ENCODE results near the gene KSR1. TPM values are rescaled to one million over a fixed set of nuclear protein-coding genes. Genes with fewer than 3 reads are reported as not detected.

The KSR1 gene
- polyA plus RNA-seq, 1 donor from 2014 or later = 9.2 TPM

DNA sequence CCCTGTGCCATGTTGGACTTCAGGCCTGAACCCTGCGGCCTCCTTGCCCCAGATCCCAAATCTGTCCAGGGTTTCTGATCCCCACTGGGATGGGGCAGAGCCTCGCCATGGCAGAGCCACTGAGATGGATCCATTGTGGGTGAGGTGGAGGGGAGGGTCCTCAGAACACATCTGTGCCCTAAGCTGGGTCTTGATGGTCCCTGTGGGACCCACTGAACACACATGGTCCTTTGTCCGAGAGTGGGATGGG is 38.0 kb upstream of the KSR1 start (continued):
- TF ChIP-seq, protein P1, sequence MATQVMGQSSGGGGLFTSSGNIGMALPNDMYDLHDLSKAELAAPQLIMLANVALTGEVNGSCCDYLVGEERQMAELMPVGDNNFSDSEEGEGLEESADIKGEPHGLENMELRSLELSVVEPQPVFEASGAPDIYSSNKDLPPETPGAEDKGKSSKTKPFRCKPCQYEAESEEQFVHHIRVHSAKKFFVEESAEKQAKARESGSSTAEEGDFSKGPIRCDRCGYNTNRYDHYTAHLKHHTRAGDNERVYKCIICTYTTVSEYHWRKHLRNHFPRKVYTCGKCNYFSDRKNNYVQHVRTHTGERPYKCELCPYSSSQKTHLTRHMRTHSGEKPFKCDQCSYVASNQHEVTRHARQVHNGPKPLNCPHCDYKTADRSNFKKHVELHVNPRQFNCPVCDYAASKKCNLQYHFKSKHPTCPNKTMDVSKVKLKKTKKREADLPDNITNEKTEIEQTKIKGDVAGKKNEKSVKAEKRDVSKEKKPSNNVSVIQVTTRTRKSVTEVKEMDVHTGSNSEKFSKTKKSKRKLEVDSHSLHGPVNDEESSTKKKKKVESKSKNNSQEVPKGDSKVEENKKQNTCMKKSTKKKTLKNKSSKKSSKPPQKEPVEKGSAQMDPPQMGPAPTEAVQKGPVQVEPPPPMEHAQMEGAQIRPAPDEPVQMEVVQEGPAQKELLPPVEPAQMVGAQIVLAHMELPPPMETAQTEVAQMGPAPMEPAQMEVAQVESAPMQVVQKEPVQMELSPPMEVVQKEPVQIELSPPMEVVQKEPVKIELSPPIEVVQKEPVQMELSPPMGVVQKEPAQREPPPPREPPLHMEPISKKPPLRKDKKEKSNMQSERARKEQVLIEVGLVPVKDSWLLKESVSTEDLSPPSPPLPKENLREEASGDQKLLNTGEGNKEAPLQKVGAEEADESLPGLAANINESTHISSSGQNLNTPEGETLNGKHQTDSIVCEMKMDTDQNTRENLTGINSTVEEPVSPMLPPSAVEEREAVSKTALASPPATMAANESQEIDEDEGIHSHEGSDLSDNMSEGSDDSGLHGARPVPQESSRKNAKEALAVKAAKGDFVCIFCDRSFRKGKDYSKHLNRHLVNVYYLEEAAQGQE (IDR thresholded peaks at IDR 0.05; ENCODE audit: borderline replicate concordance) = no peak
- TF ChIP-seq SMC3 (conservative IDR thresholded peaks at IDR 0.05; ENCODE audit: poor library complexity) (no peak), EZH2 (IDR thresholded peaks at IDR 0.05; ENCODE audit: borderline replicate concordance, insufficient read depth, low read length, poor library complexity, severe bottlenecking) (no peak)

DNA sequence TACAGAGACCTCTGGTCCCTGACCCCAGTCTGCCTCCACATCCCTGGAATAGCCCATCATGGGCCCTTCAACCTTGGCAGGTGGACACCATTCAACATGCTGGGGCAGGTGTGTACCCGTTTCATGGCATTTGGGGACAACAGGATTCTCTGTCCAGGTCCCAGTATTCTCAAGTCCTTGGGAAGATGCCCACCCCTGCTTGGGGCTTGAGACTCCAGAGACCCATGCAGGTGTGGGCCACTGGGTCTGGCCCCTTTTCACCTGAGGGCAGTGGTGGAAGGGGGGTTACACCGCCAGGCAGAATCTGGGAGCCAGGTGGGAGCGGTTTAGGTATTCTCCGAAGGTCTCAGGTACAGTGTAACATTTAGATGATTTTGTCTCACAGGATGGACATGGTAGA is 37.1 kb upstream of the KSR1 start:
- Histone ChIP-seq H3F3A (ENCODE audit: insufficient read depth, low read length, poor library complexity, severe bottlenecking) (no peaks in the 10 kb centered on the region), H4K20me1 (ENCODE audit: insufficient read depth) (no peaks in the 10 kb centered on the region), H3K4me3 (ENCODE audit: low read length) (no peak overlapping the region), H3K9ac (ENCODE audit: low read length) (no peak overlapping the region), H3K9me2 (ENCODE audit: insufficient read depth, low read length) (no peaks in the 10 kb centered on the region), H3K27ac (ENCODE audit: low read length) (no peak overlapping the region), H3K27me3 (ENCODE audit: insufficient read depth, low read depth, low read length) (no peaks in the 10 kb centered on the region), H3K36me3 (ENCODE audit: insufficient read depth, low read length) (no peaks in the 10 kb centered on the region), H3K4me2 (ENCODE audit: low read length) (no peak overlapping the region), H3K79me2 (replicated peaks; ENCODE audit: insufficient read depth, low read length) (no peaks in the 10 kb centered on the region), H3K9me3 (ENCODE audit: low read length) (no peaks in the 10 kb centered on the region), H2AFZ (ENCODE audit: low read depth, low read length) (no peak overlapping the region)
- TF ChIP-seq EZH2 (IDR thresholded peaks at IDR 0.05; ENCODE audit: borderline replicate concordance, insufficient read depth, low read length, poor library complexity, severe bottlenecking) (no peak), SMC3 (conservative IDR thresholded peaks at IDR 0.05; ENCODE audit: poor library complexity) (no peak), RAD21 (conservative IDR thresholded peaks at IDR 0.05) (no peak), TAF1 (IDR thresholded peaks at IDR 0.05; ENCODE audit: low read depth) (no peak), POLR2AphosphoS5 (IDR thresholded peaks at IDR 0.05) (no peak), EP300 (conservative IDR thresholded peaks at IDR 0.05; ENCODE audit: poor library complexity, severe bottlenecking) (no peak), MXI1 (conservative IDR thresholded peaks at IDR 0.05; ENCODE audit: poor library complexity, severe bottlenecking) (no peak)
- TF ChIP-seq, protein P1 (IDR thresholded peaks at IDR 0.05; ENCODE audit: borderline replicate concordance) = no peak
- TF ChIP-seq, protein P2, sequence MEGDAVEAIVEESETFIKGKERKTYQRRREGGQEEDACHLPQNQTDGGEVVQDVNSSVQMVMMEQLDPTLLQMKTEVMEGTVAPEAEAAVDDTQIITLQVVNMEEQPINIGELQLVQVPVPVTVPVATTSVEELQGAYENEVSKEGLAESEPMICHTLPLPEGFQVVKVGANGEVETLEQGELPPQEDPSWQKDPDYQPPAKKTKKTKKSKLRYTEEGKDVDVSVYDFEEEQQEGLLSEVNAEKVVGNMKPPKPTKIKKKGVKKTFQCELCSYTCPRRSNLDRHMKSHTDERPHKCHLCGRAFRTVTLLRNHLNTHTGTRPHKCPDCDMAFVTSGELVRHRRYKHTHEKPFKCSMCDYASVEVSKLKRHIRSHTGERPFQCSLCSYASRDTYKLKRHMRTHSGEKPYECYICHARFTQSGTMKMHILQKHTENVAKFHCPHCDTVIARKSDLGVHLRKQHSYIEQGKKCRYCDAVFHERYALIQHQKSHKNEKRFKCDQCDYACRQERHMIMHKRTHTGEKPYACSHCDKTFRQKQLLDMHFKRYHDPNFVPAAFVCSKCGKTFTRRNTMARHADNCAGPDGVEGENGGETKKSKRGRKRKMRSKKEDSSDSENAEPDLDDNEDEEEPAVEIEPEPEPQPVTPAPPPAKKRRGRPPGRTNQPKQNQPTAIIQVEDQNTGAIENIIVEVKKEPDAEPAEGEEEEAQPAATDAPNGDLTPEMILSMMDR (IDR thresholded peaks at IDR 0.05; ENCODE audit: poor library complexity, severe bottlenecking) = no peak
